ENCODE data around the gene ST6GALNAC6. TPM values are rescaled to one million over a fixed set of nuclear protein-coding genes. Genes with fewer than 3 reads are reported as not detected.
A peak's percentile ranks its signal among the peaks of the same experiment; 100 is the strongest.
"Not testable (repeated sequence)": the region's sequence is repeated elsewhere in the genome, so short reads cannot be mapped to it uniquely, and the experiment has no call there.

ST6GALNAC6 gene
- total RNA-seq, 1 donor from 2014 or later, result 27.4 TPM

- Mint-ChIP-seq H3K27me3 (ENCODE audit: low read depth) (no peaks in the 10 kb centered on the region), H3K4me1 (no peaks in the 10 kb centered on the region), H3K27ac (ENCODE audit: unreplicated experiment) (no peak overlapping the region), H3K9me3 (no peaks in the 10 kb centered on the region), H3K4me3 (no peak overlapping the region), H3K36me3 (ENCODE audit: low read depth) (peaks cover 2% of the 10 kb centered on the region)
- TF ChIP-seq, protein P1, sequence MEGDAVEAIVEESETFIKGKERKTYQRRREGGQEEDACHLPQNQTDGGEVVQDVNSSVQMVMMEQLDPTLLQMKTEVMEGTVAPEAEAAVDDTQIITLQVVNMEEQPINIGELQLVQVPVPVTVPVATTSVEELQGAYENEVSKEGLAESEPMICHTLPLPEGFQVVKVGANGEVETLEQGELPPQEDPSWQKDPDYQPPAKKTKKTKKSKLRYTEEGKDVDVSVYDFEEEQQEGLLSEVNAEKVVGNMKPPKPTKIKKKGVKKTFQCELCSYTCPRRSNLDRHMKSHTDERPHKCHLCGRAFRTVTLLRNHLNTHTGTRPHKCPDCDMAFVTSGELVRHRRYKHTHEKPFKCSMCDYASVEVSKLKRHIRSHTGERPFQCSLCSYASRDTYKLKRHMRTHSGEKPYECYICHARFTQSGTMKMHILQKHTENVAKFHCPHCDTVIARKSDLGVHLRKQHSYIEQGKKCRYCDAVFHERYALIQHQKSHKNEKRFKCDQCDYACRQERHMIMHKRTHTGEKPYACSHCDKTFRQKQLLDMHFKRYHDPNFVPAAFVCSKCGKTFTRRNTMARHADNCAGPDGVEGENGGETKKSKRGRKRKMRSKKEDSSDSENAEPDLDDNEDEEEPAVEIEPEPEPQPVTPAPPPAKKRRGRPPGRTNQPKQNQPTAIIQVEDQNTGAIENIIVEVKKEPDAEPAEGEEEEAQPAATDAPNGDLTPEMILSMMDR (conservative IDR thresholded peaks at IDR 0.05), result no peak
- no peak for DNase-seq (ENCODE audit: low read depth, low spot score)
These were observed 52.3 kb downstream of the ST6GALNAC6 start for GRCh38 chr9:127847178-127847510.

- H3K9me3 Mint-ChIP-seq, result no peaks in the 10 kb centered on the region
- no peaks in the 10 kb centered on the region for H3K27me3 Mint-ChIP-seq (ENCODE audit: low read depth)
- H3K4me3 Mint-ChIP-seq, result no peak overlapping the region
- H3K4me1 Mint-ChIP-seq, result no peaks in the 10 kb centered on the region
- H3K36me3 Mint-ChIP-seq (ENCODE audit: low read depth), result peaks cover 2% of the 10 kb centered on the region
- DNase-seq (ENCODE audit: low read depth, low spot score), result no peak
- TF ChIP-seq, protein P1 (conservative IDR thresholded peaks at IDR 0.05), result no peak
- H3K27ac Mint-ChIP-seq (ENCODE audit: unreplicated experiment), result no peak overlapping the region
These were observed 52.8 kb downstream of the ST6GALNAC6 start for GRCh38 chr9:127846443-127847177.

GRCh38 chr9:127845619-127846018 lies 53.8 kb downstream of the ST6GALNAC6 start:
- H3K4me3 Mint-ChIP-seq; DNase-seq (ENCODE audit: low read depth, low spot score); H3K4me1 Mint-ChIP-seq; H3K27me3 Mint-ChIP-seq (ENCODE audit: low read depth); H3K36me3 Mint-ChIP-seq (ENCODE audit: low read depth); H3K27ac Mint-ChIP-seq (ENCODE audit: unreplicated experiment); H3K9me3 Mint-ChIP-seq: not testable (repeated sequence)

DNA sequence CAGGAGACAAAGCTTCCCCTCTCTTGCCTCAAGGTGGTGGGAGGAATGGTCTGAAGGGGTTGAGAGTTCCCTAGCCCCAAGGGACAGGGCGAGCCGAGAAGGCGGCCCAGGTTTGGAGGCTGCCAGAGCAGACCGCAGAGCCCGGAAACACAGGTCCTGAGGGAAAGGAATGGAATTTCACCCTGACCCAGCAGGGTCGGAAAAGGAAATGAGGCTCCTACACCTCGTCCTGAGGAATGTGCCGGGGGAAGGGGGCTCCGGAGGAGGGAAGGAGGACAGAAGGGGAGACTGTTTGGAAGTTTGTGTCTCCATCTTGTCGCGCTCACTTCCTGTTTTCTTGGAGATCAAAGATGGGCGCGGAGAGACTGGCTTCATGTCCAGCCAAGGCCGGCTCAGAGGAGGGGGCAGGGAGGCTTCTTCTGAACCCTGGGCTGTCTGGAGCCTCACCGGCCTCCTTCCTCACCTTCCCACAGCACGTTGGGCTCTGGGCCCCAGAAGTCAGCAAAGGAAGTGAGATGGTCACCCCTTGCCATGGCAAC lies 54.5 kb downstream of the ST6GALNAC6 start:
- Mint-ChIP-seq H3K4me1 (no peaks in the 10 kb centered on the region), H3K36me3 (ENCODE audit: low read depth) (peaks cover 2% of the 10 kb centered on the region), H3K27ac (ENCODE audit: unreplicated experiment) (peak overlapping the region; percentile 50), H3K4me3 (no peak overlapping the region), H3K9me3 (no peaks in the 10 kb centered on the region), H3K27me3 (ENCODE audit: low read depth) (no peaks in the 10 kb centered on the region)
- TF ChIP-seq, protein P1 (conservative IDR thresholded peaks at IDR 0.05), result no peak
- DNase-seq (ENCODE audit: low read depth, low spot score), result no peak

DNA sequence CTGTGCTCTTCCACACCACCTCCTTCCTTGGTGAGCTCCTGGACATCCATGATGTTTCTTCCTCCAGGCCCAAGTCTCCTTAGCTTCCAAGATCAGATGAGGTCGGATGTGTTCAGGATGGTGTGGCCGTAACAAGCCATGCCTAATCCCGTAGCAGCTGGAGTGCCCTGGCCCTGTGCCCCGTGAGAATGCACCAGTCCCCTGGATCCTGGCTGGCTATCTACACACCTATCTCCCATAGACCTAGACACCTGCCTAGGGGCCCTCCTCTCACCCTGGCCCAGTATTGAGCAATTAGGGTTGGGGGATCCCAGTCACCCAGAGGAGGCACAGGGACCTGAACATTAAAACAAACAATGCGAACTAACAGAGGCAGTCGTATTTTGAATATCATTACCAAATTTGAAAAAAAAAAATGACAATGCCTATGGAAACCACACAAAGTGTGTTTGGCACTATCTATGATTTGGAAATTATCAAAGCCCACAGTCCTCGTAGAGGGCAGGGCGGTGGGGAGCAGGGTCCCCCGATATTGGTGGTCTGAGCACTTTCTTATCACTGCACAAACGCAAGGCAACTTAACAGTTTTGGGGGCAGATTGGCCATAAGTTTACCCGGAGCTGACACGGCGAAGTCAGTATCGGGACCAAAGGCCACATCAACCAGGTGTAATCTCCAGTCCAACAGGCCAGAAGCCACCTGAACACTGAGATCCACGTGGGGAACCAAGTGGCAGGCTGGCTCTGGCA lies 58.1 kb downstream of the ST6GALNAC6 start:
- no peak for DNase-seq (ENCODE audit: low read depth, low spot score)
- H3K27me3 Mint-ChIP-seq (ENCODE audit: low read depth), result no peaks in the 10 kb centered on the region
- no peaks in the 10 kb centered on the region for H3K36me3 Mint-ChIP-seq (ENCODE audit: low read depth)
- H3K4me1 Mint-ChIP-seq, result peaks cover 16% of the 10 kb centered on the region
- TF ChIP-seq, protein P1 (conservative IDR thresholded peaks at IDR 0.05), result no peak
- no peaks in the 10 kb centered on the region for H3K9me3 Mint-ChIP-seq
- H3K4me3 Mint-ChIP-seq, result no peak overlapping the region
- no peak overlapping the region for H3K27ac Mint-ChIP-seq (ENCODE audit: unreplicated experiment)
